Limb (tissue), 2 donors: ENCODE measurements around the gene NDUFAB1.
"Not testable (repeated sequence)": the region's sequence is repeated elsewhere in the genome, so short reads cannot be mapped to it uniquely, and the experiment has no call there.

Experiments
- DNase-seq, 2 donors: peaks; one replicate each; pipeline ENCODE4 v3.0.0-alpha.2; 2016; ENCODE audit errors: extremely low spot score in 2 of 2

The NDUFAB1 gene

DNA sequence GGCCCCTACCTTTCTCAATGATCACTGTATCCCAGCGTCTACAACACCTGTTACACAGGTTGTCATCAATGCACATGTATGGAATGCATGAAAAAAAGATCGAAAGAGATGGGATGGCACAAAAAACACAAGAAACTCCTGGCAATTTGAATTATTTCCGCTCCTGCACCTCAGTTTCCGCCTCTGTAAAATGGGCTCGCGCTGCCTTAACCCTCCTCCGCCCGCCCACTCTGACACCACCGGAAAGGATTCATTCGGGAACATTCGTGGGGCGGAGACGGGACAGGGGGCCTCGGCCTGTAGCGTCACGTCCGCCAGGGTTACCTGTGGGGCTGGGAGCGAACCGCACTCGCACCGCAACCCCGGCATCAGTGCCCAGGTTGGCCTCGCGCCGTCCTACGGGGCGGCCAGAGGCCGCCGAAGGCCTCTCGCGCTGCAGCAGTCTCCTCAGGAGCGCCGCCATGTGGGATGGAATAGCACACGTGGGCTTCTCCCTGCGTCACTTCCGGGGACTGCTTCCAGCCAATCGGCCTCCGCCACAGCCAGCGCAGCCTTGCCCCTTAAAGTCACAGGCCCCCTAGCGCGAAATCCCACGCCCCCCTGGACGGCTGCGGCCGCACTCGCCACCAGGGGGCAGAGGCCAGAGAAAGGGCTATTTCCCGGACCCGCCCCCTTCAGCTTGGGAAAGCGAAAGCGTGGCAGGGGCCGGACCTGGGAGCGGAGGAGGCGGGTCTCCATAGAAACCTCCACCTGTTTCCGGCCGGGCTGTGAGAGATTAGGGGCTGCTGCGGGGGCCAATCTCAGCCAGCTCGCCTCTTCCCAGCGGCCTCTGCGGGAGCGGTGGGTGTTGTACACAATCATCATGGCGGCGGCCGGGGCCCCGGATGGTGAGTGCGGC lies 39.0 kb downstream of the NDUFAB1 start, which contains the start of the genes EARS2 and UBFD1:
Gene EARS2, minus strand, starts transcription at position 470 of the 898 bp plus-strand sequence. Its CDS starts 7 bp downstream, at position 463.
Gene UBFD1, plus strand, starts transcription at position 847 of the 898 bp plus-strand sequence. Its CDS starts 16 bp downstream, at position 863.
- DNase-seq, result peak; percentile 97 to 99

GRCh38 chr16:23554536-23554935 lies 41.6 kb downstream of the NDUFAB1 start:
- DNase-seq, result no peak

- DNase-seq, result no peak
Observed at GRCh38 chr16:23552161-23552560, 44.0 kb downstream of the NDUFAB1 start.

- DNase-seq, result no peak
Observed at GRCh38 chr16:23549938-23550337, 46.2 kb downstream of the NDUFAB1 start.

DNA sequence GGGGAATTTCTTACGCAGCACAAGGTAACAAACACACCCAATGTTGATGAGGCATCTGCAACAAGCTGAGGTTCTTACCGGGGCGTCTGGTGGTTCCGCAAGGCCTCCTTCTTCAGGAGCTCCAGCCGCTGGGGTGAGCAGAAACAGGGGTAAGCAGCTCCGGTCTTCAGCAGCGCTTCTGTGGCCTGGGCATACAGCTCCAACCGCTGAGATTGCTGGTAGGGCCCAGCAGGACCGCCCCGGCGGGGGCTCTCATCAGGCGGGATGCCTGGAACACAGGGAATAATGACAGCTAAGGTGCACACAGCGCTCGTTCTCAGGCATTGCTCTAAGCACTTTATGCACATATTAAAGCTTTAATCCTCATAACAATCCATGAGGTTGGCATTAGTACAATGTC lies 51.7 kb downstream of the NDUFAB1 start:
- no peak for DNase-seq

DNA sequence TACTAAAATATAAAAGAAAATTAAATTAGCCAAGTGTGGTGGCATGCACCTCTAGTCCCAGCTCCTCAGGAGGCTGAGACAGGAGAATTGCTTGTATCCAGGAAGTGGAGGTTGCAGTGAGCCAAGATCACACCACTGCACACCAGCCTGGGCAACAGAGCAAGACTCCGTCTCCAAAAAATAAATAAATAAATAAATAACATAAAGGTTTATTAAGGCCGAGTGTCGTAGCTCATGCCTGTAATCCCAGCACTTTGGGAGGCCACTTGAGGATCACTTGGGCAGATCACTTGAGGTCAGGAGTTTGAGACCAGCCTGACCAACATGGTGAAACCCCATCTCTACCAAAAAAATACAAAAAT lies 55.3 kb downstream of the NDUFAB1 start:
- not testable (repeated sequence) for DNase-seq

DNA sequence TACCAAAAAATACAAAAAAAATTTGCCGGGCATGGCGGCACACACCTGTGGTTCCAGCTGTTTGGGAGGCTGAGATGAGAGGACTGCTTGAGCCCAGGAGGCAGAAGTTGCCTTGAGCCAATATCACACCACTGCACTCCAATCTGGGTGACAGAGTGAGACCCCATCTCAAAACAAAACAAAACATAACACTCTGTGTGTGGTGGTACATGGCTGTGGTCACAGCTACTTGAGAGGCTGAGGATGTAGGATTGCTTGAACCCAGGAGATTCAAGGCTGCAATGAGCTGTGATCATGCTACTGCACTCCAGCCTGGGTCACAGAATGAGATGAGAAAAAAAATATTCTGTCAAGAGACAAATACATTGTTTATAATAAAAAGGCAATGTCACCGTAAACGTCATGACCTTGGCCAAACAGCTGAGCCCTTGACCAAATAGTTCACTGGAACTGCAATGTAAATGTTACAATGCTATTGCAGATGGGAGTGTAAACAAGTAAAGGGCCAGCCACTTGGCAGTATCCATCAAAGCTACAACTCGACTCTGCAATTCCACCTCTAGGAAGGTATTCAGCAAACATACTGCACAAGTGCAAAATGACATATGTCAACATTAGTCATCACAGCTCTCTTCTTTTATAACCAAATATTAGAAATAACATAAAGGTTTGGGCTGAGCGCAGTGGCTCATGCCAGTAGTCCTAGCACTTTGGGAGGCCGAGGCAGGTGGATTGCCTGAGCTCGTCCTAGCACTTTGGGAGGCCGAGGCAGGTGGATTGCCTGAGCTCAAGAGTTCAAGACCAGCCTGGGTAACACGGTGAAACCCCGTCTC lies 55.9 kb downstream of the NDUFAB1 start:
- no peak for DNase-seq

GRCh38 chr16:23538919-23539278 lies 57.2 kb downstream of the NDUFAB1 start:
- no peak for DNase-seq

GRCh38 chr16:23537390-23537789 lies 58.7 kb downstream of the NDUFAB1 start:
- DNase-seq, result no peak

DNA sequence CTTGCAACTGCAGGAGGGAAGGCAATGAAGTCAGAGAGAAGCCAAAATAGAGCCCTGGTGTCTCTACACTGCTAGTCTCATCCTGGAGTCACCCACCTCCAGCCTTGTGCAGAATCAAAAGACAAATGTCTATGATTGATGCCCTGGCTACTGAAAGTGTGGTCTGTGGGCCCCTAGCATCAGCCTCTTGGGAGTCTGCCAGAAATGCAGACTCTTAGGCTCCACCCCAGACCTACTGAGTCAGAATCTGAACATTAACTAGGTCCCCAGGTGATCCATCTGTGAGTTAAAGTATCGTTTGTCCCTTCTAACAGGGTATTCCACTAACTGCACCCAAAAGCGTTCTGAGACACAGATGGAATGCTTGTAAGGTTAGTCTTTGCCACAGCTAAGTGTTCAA lies 60.2 kb downstream of the NDUFAB1 start:
- DNase-seq, result no peak

GRCh38 chr16:23534868-23535860 lies 61.0 kb downstream of the NDUFAB1 start:
- no peak for DNase-seq

DNA sequence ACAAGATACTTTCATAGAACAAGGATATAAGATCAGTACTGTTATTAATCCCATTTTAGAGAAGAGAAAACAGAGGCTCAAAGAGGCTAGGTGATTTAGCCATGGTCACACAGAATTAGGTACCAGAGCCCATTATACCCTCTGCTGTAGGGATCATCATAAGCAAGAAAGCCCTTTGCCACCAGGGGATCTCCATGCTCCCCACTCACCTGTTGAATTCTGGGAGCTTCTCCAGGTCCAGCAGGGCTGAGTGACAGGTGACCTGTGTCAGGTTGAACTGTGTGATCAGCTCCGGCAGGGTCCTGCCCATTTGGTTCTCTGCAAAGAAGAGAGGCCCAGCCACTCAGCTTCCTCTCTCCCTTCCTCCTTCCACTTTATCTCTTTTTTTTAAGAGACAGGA lies 63.7 kb downstream of the NDUFAB1 start:
- DNase-seq, result no peak
